Upper lobe of right lung (tissue), 1 donor: ENCODE measurements around the gene PI4K2B. TPM values are rescaled to one million over a fixed set of nuclear protein-coding genes. Genes with fewer than 3 reads are reported as not detected.
A peak's percentile ranks its signal among the peaks of the same experiment; 100 is the strongest.

Experiments
- ATAC-seq: fragments of 200-7000 bp; cut with Tn5 transposase; one replicate; pipeline ENCODE4 v1.9.1; 2020; ENCODE audit warnings: mild to moderate bottlenecking, moderate library complexity
- DNase-seq: peaks from one replicate; pipeline ENCODE4 v3.0.0-alpha.2; 2020
- H3K27ac ChIP-seq: fragments of 200-600 bp; one replicate; pipeline ENCODE4 v1.8.0; 2022
- H3K27me3 ChIP-seq: fragments of 200-600 bp; one replicate; pipeline ENCODE4 v1.8.0; 2022; ENCODE audit warnings: mild to moderate bottlenecking
- H3K36me3 ChIP-seq: fragments of 200-600 bp; one replicate; pipeline ENCODE4 v1.8.0; 2022
- H3K4me1 ChIP-seq: fragments of 200-600 bp; one replicate; pipeline ENCODE4 v1.8.0; 2022
- H3K4me3 ChIP-seq: fragments of 200-600 bp; one replicate; pipeline ENCODE4 v1.8.0; 2022; ENCODE audit warnings: mild to moderate bottlenecking
- H3K9me3 ChIP-seq: fragments of 200-600 bp; one replicate; pipeline ENCODE4 v1.8.0; 2022
- CTCF ChIP-seq: fragments of 200-600 bp; IDR thresholded peaks from one replicate; pipeline ENCODE4 v1.8.0; 2022; ENCODE audit warnings: antibody characterized with exemption
- intact Hi-C: fragments of 100-400 bp; cut with DNase I; formaldehyde crosslinking; loops from one replicate; pipeline ENCODE4 v1.11.0; 2022
- long read RNA-seq: library from polyadenylated mRNA; unstranded; transcript quantifications from one replicate; pipeline ENCODE4 v2.0.0, GENCODE V29; 2021
- total RNA-seq: library from RNA; stranded (reverse); fragmentation: NEBNext Ultra II Directional; extraction: Animal tissue kit (Norgen Biotek cat#: 25700); gene quantifications from one replicate; pipeline ENCODE4 v1.2.1, GENCODE V29; 2021
- donor health status: DM: no; HTN: yes; CAD: no; lungs with severe emphysema.

The PI4K2B gene
- 21.8 TPM for total RNA-seq
- long read RNA-seq, transcript PI4K2B-201 (10 exons, 3,540 nt), result major isoform, 51 of 64 reads
- long read RNA-seq, partial matches to known transcripts, result 5 of 64 reads
- long read RNA-seq, other reads (novel, unspliced or antisense), result 8 of 64 reads

GRCh38 chr4:25233737-25234389, at the start of gene PI4K2B:
TSS of gene PI4K2B (plus strand) at chr4:25234033. CDS start at chr4:25234164, 131 bp downstream.
- intact Hi-C loops, result no loop called here
- DNase-seq (peak; percentile 96), ATAC-seq (peak; percentile 96)

GRCh38 chr4:25184056-25184455, 49.8 kb upstream of the PI4K2B start:
- no peak for TF ChIP-seq CTCF
- Histone ChIP-seq H3K4me1 (no peaks in the 10 kb centered on the region), H3K36me3 (no peaks in the 10 kb centered on the region), H3K4me3 (no peak overlapping the region), H3K9me3 (no peaks in the 10 kb centered on the region), H3K27ac (no peak overlapping the region), H3K27me3 (no peaks in the 10 kb centered on the region)
- intact Hi-C loops, result no loop called here
- ATAC-seq, result no peak
- DNase-seq, result no peak

More at GRCh38 chr4:25233737-25234389, at the start of gene PI4K2B:
- Histone ChIP-seq H3K36me3 (no peaks in the 10 kb centered on the region), H3K27me3 (no peaks in the 10 kb centered on the region), H3K4me3 (peak within 1 kb of the TSS; percentile 95), H3K27ac (peak within 1 kb of the TSS; percentile 96), H3K9me3 (no peaks in the 10 kb centered on the region), H3K4me1 (peaks cover 13% of the 10 kb centered on the region)
- no peak for TF ChIP-seq CTCF

GRCh38 chr4:25190407-25190806, 43.4 kb upstream of the PI4K2B start:
- Histone ChIP-seq H3K27me3 (no peaks in the 10 kb centered on the region), H3K27ac (no peak overlapping the region), H3K4me3 (no peak overlapping the region), H3K9me3 (no peaks in the 10 kb centered on the region), H3K4me1 (no peaks in the 10 kb centered on the region), H3K36me3 (no peaks in the 10 kb centered on the region)
- intact Hi-C loops, result no loop called here
- DNase-seq, result no peak
- ATAC-seq, result no peak
- TF ChIP-seq CTCF, result no peak

GRCh38 chr4:25198713-25199112, 35.1 kb upstream of the PI4K2B start:
- H3K27me3 ChIP-seq, result no peaks in the 10 kb centered on the region
- intact Hi-C loops, result no loop called here
- H3K36me3 ChIP-seq, result no peaks in the 10 kb centered on the region
- no peak overlapping the region for H3K27ac ChIP-seq
- TF ChIP-seq CTCF, result no peak
- H3K9me3 ChIP-seq, result no peaks in the 10 kb centered on the region
- H3K4me1 ChIP-seq, result no peaks in the 10 kb centered on the region
- ATAC-seq, result no peak
- no peak overlapping the region for H3K4me3 ChIP-seq
- DNase-seq, result no peak

GRCh38 chr4:25207997-25208396, 25.8 kb upstream of the PI4K2B start:
- Histone ChIP-seq H3K9me3 (no peaks in the 10 kb centered on the region), H3K36me3 (no peaks in the 10 kb centered on the region), H3K4me3 (no peak overlapping the region), H3K27ac (no peak overlapping the region), H3K4me1 (no peaks in the 10 kb centered on the region), H3K27me3 (no peaks in the 10 kb centered on the region)
- intact Hi-C loops, result no loop called here
- no peak for TF ChIP-seq CTCF
- DNase-seq (no peak), ATAC-seq (no peak)
